GM19023 (cell line): ENCODE measurements around the gene KLHL30.

Experiments used
- ATAC-seq: cut with Tn5 transposase; IDR thresholded peaks from one replicate; pipeline ENCODE4 v1.9.1; 2021; ENCODE audit warnings: mild to moderate bottlenecking, moderate library complexity; ENCODE audit not compliant: unreplicated experiment

The KLHL30 gene

GRCh38 chr2:238173692-238174091 is 35.2 kb downstream of the KLHL30 start:
- ATAC-seq = no peak

- ATAC-seq = no peak
These were observed 35.8 kb downstream of the KLHL30 start for GRCh38 chr2:238174291-238174690.

- no peak for ATAC-seq
These were observed 36.2 kb downstream of the KLHL30 start for GRCh38 chr2:238174701-238175100.

GRCh38 chr2:238176613-238177012 is 38.1 kb downstream of the KLHL30 start:
- no peak for ATAC-seq

- ATAC-seq = no peak
These were observed 42.1 kb downstream of the KLHL30 start for GRCh38 chr2:238180554-238180953.

- ATAC-seq = no peak
These were observed 43.9 kb downstream of the KLHL30 start for GRCh38 chr2:238182362-238182761.

GRCh38 chr2:238183821-238184220 is 45.4 kb downstream of the KLHL30 start:
- no peak for ATAC-seq

GRCh38 chr2:238187618-238188548 is 49.4 kb downstream of the KLHL30 start:
- ATAC-seq = no peak

- ATAC-seq = no peak
These were observed 52.0 kb downstream of the KLHL30 start for GRCh38 chr2:238190445-238190844.
